GM18505 (cell line): Measurements from ENCODE around the gene CFC1B.
"Not testable (repeated sequence)": the region's sequence is repeated elsewhere in the genome, so short reads cannot be mapped to it uniquely, and the experiment has no call there.

Source experiments
- ATAC-seq: cut with Tn5 transposase; IDR thresholded peaks from one replicate; pipeline ENCODE4 v1.9.1; 2021; ENCODE audit not compliant: unreplicated experiment

Gene CFC1B

DNA sequence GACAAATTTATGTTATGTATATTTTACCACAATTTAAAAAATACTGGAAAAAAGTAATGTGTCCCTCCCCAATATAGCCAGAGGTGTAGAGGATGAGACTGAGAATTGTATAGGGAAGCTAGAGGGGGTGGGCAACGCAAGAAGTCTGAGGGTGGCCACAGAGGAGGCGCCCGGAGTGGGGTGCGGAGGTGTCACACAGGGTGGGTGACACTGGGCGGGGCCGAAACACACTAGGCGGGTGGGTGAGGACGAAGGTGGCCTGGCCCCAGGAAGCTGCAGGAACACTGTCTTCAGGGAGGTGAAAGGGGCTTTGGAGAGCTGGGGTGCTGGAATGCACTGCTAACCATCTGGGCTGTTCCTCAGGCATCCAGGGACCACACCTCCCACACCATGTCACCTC lies 35.4 kb downstream of the CFC1B start:
- ATAC-seq: not testable (repeated sequence)

DNA sequence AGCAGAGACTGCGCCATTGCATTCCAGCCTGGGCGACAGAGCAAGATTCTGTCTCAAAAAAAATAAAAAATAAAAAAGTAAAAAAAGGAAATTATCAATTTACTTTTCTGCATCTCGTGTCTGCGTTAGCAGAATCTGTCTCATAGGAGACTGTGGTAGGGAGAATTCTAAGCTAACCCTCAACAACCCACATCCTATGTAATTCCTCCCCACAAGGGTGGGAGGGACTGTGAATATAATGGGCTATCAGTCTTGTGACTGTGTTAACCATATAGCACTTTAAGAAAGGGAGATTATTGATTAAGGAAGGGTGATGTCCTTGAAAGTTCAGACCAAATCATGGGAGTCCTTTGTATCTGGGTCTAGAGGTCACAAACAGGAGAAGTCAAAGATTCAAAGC lies 45.1 kb downstream of the CFC1B start:
- ATAC-seq: not testable (repeated sequence)

DNA sequence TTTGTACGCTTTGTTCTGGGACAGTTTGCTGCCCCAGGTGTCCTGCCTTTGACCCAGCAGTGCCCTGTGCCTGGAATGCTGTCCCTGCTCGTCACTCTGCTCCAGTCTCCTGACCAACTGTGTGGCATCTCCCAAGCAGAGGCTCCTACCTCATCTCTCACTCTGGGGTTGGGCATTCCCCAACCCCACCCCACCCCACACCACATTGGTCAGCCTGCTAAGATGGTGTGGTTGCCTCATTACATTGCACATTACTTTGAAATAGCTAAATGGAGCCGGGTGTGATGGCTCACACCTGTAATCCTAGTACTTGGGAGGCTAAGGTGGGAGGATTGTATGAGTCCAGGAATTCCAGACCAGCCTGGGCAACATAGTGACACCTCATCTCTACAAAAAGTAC lies 50.9 kb downstream of the CFC1B start:
- ATAC-seq: not testable (repeated sequence)

DNA sequence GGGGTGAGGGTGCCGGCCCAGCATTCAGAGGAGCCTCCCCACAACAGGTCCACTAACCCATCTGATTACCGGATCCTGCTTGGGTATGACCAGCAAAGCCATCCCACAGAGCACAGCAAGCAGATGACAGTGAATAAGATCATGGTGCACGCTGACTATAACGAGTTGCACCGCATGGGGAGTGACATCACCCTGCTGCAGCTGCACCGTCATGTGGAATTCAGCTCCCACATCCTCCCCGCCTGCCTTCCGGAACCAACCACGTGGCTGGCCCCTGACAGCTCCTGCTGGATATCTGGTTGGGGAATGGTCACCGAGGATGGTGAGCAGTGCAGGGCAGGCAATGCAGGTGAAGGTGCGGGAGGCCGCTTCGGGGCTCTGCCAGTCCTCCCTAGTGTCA lies 53.2 kb downstream of the CFC1B start:
- not testable (repeated sequence) for ATAC-seq

DNA sequence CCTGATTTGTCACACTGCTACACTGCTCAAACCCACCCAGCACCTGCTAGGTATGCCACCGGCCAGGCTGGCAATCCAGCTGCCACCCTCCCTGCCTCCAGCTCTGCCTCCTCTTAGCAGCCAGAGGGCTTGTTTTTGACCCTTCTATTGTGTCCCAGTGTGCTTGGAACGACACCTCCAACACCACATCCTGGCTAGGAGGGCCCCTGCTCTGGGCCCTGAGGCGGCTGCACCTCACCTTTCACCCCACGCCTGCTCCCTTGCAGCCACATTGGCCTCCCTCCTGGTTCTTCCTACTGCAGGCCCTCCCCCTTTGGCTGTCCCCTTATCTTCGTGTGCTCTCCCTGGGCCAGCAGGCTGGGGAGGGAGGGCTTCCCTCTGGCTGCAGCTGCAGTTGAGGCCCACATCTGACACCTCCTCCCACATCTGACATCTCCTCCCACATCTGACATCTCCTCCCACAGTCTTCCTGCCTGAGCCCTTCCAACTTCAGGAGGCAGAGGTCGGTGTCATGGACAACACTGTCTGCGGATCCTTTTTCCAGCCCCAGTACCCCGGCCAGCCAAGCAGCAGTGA lies 55.3 kb downstream of the CFC1B start:
- ATAC-seq: not testable (repeated sequence)

DNA sequence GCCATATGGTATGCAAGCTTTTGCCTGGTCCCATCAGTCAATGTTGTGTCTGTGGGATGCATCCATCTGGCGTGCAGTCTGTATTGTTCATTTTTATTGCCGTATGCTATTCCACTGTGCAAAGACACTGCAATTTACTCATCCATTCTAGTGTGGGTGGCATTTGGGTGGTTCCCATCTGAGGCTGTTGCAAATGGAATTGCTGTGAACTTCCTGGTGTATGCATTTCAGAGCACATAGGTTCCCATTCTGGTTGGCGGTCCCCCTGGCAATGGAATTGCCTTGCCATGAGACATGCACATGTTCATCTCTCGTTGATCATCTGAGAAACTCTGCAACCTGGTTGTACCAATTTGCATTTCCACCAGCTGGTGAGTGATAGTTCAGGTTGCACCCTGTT lies 56.5 kb downstream of the CFC1B start:
- ATAC-seq: not testable (repeated sequence)
